ENCODE results near the gene ERC2. TPM values are rescaled to one million over a fixed set of nuclear protein-coding genes. Genes with fewer than 3 reads are reported as not detected.

Gene ERC2
- polyA plus RNA-seq, 2 of the 4 experiments (the other 2 are of a cell fraction): 0.16 TPM; not detected in 1

DNA sequence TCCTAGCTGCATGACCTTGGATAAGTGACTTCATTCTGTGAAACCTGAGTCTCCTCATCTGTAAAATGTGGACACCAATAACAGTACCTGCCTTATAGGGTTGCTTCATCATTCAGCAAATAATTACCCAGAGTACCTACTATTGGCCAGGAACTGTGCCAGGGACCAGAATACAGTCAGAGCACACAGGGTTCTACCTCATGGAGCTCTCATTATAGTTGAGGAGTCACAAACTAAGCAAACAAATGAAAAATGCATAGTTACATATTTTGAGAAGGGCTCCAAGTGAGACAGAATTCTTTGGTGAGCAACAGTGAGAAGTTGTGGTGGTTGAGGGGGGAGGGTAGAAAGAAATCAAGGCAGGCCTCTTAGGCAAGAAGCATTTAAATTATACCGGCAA lies 672.5 kb downstream of the ERC2 start:
- H3K9me3 ChIP-seq: no peaks in the 10 kb centered on the region
- H3K4me1 ChIP-seq: no peaks in the 10 kb centered on the region
- ATAC-seq (peak in 1 of 2 experiments; percentile 23; a peak in 1 of 6 replicates), DNase-seq (ENCODE audit: low read depth in 1 of 2, low spot score in 1 of 2) (peak in 1 of 2 experiments; percentile 9), FAIRE-seq (no peak)
- TF ChIP-seq ESRRA (IDR thresholded peaks at IDR 0.05; ENCODE audit: borderline replicate concordance, low read length) (no peak), FOXS1 (CRISPR knock-in tag; IDR thresholded peaks at IDR 0.05) (no peak)
- TF ChIP-seq, protein P1, sequence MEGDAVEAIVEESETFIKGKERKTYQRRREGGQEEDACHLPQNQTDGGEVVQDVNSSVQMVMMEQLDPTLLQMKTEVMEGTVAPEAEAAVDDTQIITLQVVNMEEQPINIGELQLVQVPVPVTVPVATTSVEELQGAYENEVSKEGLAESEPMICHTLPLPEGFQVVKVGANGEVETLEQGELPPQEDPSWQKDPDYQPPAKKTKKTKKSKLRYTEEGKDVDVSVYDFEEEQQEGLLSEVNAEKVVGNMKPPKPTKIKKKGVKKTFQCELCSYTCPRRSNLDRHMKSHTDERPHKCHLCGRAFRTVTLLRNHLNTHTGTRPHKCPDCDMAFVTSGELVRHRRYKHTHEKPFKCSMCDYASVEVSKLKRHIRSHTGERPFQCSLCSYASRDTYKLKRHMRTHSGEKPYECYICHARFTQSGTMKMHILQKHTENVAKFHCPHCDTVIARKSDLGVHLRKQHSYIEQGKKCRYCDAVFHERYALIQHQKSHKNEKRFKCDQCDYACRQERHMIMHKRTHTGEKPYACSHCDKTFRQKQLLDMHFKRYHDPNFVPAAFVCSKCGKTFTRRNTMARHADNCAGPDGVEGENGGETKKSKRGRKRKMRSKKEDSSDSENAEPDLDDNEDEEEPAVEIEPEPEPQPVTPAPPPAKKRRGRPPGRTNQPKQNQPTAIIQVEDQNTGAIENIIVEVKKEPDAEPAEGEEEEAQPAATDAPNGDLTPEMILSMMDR (IDR thresholded peaks at IDR 0.05): no peak
- 59% methylated on average over 1 of the region's 1 CpG for WGBS (ENCODE audit: missing lambda C conversion rate)
- H3K4me2 ChIP-seq: no peak overlapping the region
- H3K4me3 ChIP-seq: no peak overlapping the region
- CTCF ChIA-PET: no interaction called here
- no peak overlapping the region for H3K27ac ChIP-seq
- POLR2A ChIA-PET: no interaction called here

DNA sequence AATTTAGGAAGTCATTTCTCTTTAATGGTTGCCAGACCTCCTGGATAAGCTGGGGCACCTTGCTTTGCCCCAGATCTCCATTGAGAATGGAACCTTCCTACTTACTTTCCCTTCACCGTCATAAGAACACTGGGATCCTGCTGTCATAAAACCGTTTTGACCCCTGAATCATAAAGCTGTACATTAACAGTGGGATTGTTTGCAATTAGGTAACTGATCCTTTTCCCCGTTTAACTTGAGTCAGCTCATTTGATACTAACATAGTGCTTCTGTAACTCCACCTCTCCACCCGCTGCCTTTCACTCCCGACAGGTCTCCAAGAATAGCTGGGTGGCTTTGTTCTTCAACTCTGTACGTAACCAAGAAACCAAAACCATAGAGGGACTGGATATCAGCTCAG lies 673.0 kb downstream of the ERC2 start:
- DNase-seq (ENCODE audit: low read depth in 1 of 2, low spot score in 1 of 2) (no peak), FAIRE-seq (no peak), ATAC-seq (no peak)
- no peaks in the 10 kb centered on the region for H3K9me3 ChIP-seq
- CTCF ChIA-PET: no interaction called here
- H3K4me1 ChIP-seq: no peaks in the 10 kb centered on the region
- 26% methylated on average over 6 of the region's 6 CpGs for WGBS (ENCODE audit: missing lambda C conversion rate)
- no peak for TF ChIP-seq CHD4 (IDR thresholded peaks at IDR 0.05; ENCODE audit: borderline replicate concordance)
- TF ChIP-seq CEBPB (IDR thresholded peaks at IDR 0.05): no peak
- TF ChIP-seq MAZ (IDR thresholded peaks at IDR 0.05; ENCODE audit: borderline replicate concordance, low read depth, low read length): no peak
- no peak for TF ChIP-seq JUN (IDR thresholded peaks at IDR 0.05)
- no peak for TF ChIP-seq FOXS1 (CRISPR knock-in tag; IDR thresholded peaks at IDR 0.05)
- TF ChIP-seq NFE2L2 (conservative IDR thresholded peaks at IDR 0.05; ENCODE audit: low read length): no peak
- H3K27ac ChIP-seq: no peak overlapping the region
- POLR2A ChIA-PET: no interaction called here
- no peak overlapping the region for H3K4me3 ChIP-seq
- no peak overlapping the region for H3K4me2 ChIP-seq

DNA sequence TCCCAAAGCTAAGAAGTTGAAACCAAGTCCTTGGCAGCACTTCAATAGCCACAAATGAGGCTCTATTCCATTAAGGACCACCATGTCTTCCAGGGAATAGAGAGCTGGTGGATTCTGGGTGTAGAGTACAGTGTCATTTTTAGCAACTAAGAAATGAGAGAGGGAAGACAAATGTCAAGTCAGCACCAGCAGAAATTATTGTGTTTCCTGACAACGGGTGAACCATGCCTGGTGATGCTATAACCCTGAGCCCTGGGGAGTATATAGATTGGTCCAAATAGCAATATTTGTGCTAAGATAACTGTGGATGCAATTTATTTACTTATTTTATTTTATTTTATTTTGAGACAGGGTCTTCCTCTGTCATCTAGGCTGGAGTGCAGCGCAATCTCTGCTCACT lies 675.5 kb downstream of the ERC2 start:
- ATAC-seq (no peak), FAIRE-seq (no peak), DNase-seq (ENCODE audit: low read depth in 1 of 2, low spot score in 1 of 2) (no peak)
- WGBS (ENCODE audit: missing lambda C conversion rate): 64% methylated on average over 2 of the region's 2 CpGs
- H3K4me1 ChIP-seq: no peaks in the 10 kb centered on the region
- H3K4me3 ChIP-seq: no peak overlapping the region
- no peaks in the 10 kb centered on the region for H3K9me3 ChIP-seq
- POLR2A ChIA-PET: no interaction called here
- H3K27ac ChIP-seq: no peak overlapping the region
- no peak overlapping the region for H3K4me2 ChIP-seq
- CTCF ChIA-PET: no interaction called here
- TF ChIP-seq EHF (CRISPR knock-in tag; IDR thresholded peaks at IDR 0.05): no peak
- TF ChIP-seq, protein P2, sequence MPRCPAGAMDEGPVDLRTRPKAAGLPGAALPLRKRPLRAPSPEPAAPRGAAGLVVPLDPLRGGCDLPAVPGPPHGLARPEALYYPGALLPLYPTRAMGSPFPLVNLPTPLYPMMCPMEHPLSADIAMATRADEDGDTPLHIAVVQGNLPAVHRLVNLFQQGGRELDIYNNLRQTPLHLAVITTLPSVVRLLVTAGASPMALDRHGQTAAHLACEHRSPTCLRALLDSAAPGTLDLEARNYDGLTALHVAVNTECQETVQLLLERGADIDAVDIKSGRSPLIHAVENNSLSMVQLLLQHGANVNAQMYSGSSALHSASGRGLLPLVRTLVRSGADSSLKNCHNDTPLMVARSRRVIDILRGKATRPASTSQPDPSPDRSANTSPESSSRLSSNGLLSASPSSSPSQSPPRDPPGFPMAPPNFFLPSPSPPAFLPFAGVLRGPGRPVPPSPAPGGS (IDR thresholded peaks at IDR 0.05): no peak
- no peak for TF ChIP-seq JUN (IDR thresholded peaks at IDR 0.05)
- TF ChIP-seq EHMT2 (IDR thresholded peaks at IDR 0.05; ENCODE audit: low read depth): no peak
- TF ChIP-seq, protein P3, sequence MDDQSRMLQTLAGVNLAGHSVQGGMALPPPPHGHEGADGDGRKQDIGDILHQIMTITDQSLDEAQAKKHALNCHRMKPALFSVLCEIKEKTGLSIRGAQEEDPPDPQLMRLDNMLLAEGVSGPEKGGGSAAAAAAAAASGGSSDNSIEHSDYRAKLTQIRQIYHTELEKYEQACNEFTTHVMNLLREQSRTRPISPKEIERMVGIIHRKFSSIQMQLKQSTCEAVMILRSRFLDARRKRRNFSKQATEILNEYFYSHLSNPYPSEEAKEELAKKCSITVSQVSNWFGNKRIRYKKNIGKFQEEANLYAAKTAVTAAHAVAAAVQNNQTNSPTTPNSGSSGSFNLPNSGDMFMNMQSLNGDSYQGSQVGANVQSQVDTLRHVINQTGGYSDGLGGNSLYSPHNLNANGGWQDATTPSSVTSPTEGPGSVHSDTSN (IDR thresholded peaks at IDR 0.05): no peak
- no peak for TF ChIP-seq CHD4 (IDR thresholded peaks at IDR 0.05; ENCODE audit: borderline replicate concordance)
- TF ChIP-seq, protein P4, sequence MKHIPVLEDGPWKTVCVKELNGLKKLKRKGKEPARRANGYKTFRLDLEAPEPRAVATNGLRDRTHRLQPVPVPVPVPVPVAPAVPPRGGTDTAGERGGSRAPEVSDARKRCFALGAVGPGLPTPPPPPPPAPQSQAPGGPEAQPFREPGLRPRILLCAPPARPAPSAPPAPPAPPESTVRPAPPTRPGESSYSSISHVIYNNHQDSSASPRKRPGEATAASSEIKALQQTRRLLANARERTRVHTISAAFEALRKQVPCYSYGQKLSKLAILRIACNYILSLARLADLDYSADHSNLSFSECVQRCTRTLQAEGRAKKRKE (CRISPR knock-in tag; IDR thresholded peaks at IDR 0.05; ENCODE audit: low read depth): no peak
- TF ChIP-seq TFCP2L1 (CRISPR knock-in tag; IDR thresholded peaks at IDR 0.05): no peak
- no peak for TF ChIP-seq RNF2 (IDR thresholded peaks at IDR 0.05; ENCODE audit: borderline replicate concordance, low read depth)

DNA sequence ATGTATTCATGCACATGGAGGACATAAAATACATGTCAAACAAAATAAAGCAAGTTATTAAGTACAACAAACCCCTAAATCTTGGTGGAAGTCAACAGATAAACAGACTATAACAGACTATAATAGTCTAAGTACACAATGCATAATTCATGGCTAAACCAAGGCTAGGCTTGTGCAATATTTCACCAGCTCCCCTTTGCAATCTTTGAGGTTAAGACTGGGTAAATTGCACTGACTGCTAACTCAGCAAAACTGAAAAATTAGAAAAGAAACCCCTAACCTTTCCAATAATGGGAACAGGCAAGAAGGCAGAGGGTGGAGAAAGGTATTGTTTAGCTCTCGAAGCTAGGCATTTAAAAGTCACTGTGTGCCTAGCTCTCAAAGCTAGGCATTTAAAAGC lies 676.3 kb downstream of the ERC2 start:
- no peak for DNase-seq (ENCODE audit: low read depth in 1 of 2, low spot score in 1 of 2)
- TF ChIP-seq, protein P4 (CRISPR knock-in tag; IDR thresholded peaks at IDR 0.05; ENCODE audit: low read depth): no peak
- TF ChIP-seq MAFK (IDR thresholded peaks at IDR 0.05; ENCODE audit: partially characterized antibody) (peak; percentile 25), FOSB (CRISPR knock-in tag; IDR thresholded peaks at IDR 0.05) (no peak)
- 13% methylated on average over 1 of the region's 1 CpG for WGBS (ENCODE audit: missing lambda C conversion rate)

More for the DNA sequence above, 676.3 kb downstream of the ERC2 start:
- CTCF ChIA-PET: no interaction called here
- FAIRE-seq: no peak
- Histone ChIP-seq H3K9me3 (no peaks in the 10 kb centered on the region), H3K4me1 (no peaks in the 10 kb centered on the region), H3K4me3 (no peak overlapping the region), H3K27ac (no peak overlapping the region), H3K4me2 (no peak overlapping the region)
- POLR2A ChIA-PET: no interaction called here
- ATAC-seq: no peak
